B cell (primary cell): Measurements from ENCODE around the gene SPRED2. TPM values are rescaled to one million over a fixed set of nuclear protein-coding genes. Genes with fewer than 3 reads are reported as not detected.

Source experiments
- ATAC-seq: fragments of 200-7000 bp; cut with Tn5 transposase; one replicate; pipeline ENCODE4 v1.10.0; 2021; ENCODE audit warnings: low read depth, mild to moderate bottlenecking, moderate number of reproducible peaks, moderate library complexity
- CTCF ChIA-PET: fragments of 350-600 bp; sonication (Branson Sonifier 250); formaldehyde crosslinking; loops from one replicate; lab custom pipeline; 2021; ENCODE audit warnings: antibody characterized with exemption, inconsistent platforms; lab: Charles Lee
- POLR2A ChIA-PET: fragments of 350-600 bp; sonication (Branson Sonifier 250); formaldehyde crosslinking; loops from one replicate; lab custom pipeline; 2021; ENCODE audit warnings: antibody characterized with exemption; lab: Charles Lee
- DNase-seq: peaks from one replicate; pipeline ENCODE4 v3.0.0; 2013
- H2AFZ ChIP-seq: 2 replicates; pipeline ENCODE4 v1.6.1; 2012; ENCODE audit warnings: mild to moderate bottlenecking, low read depth, low read length; ENCODE audit not compliant: insufficient read depth, poor library complexity, severe bottlenecking
- H3K27ac ChIP-seq, 2 donors: 1 replicate in 1 of 2; 2 replicates in 1 of 2; pipeline ENCODE4 v1.5.1; 2012 to 2013; ENCODE audit warnings: low read length in 2 of 2, mild to moderate bottlenecking in 2 of 2, moderate library complexity in 1 of 2
- H3K27me3 ChIP-seq, 4 experiments: fragments of 200-600 bp in 1 of 4; sonication (generic) in 1 of 4; replicated peaks in 1 of 4; 1 replicate in 2 of 4; 2 replicates in 2 of 4; pipeline versions ENCODE4 v1.6.1 to v1.7.0; 2013 to 2016; ENCODE audit warnings: low read length in 3 of 4, mild to moderate bottlenecking in 2 of 4, mixed read lengths in 1 of 4, moderate library complexity in 1 of 4; ENCODE audit not compliant: insufficient read depth in 4 of 4, control insufficient read depth in 3 of 4; ENCODE audit errors: control extremely low read depth in 1 of 4
- H3K36me3 ChIP-seq, 2 experiments: replicated peaks in 1 of 2; 1 replicate in 1 of 2; 2 replicates in 1 of 2; pipeline versions ENCODE4 v1.6.1 to v1.7.1; 2013; ENCODE audit warnings: low read length in 1 of 2; ENCODE audit not compliant: insufficient read depth in 2 of 2, control insufficient read depth in 1 of 2; ENCODE audit errors: control extremely low read depth in 1 of 2, extremely low read depth in 1 of 2
- H3K4me1 ChIP-seq, 2 donors: fragments of 200-600 bp in 1 of 2; sonication (generic) in 1 of 2; 1 replicate in 1 of 2; 2 replicates in 1 of 2; pipeline versions ENCODE4 v1.5.1 to v1.6.1; 2013 to 2017; ENCODE audit warnings: low read length in 2 of 2; ENCODE audit not compliant: control insufficient read depth in 2 of 2, insufficient read depth in 2 of 2
- H3K4me2 ChIP-seq: replicated peaks from 2 replicates; pipeline ENCODE3; 2012; ENCODE audit warnings: mild to moderate bottlenecking, low read depth, low read length; ENCODE audit not compliant: poor library complexity, severe bottlenecking
- H3K4me3 ChIP-seq, 5 experiments: fragments of 200-600 bp in 1 of 5; sonication (generic) in 1 of 5; 1 replicate in 3 of 5; 2 replicates in 2 of 5; pipeline versions ENCODE4 v1.5.1 to v1.7.0; 2011 to 2016; ENCODE audit warnings: low read length in 4 of 5, mild to moderate bottlenecking in 4 of 5, low read depth in 2 of 5, control low read depth in 1 of 5, moderate library complexity in 1 of 5; ENCODE audit not compliant: insufficient read depth in 1 of 5; ENCODE audit errors: control extremely low read depth in 1 of 5, extremely low read depth in 1 of 5
- H3K79me2 ChIP-seq: fragments of 200-600 bp; sonication (generic); one replicate; pipeline ENCODE4 v1.6.0; 2016; ENCODE audit warnings: low read length; ENCODE audit not compliant: control insufficient read depth, insufficient read depth
- H3K9ac ChIP-seq: fragments of 200-600 bp; sonication (generic); 2 replicates; pipeline ENCODE4 v1.6.1; 2017; ENCODE audit warnings: mild to moderate bottlenecking, low read length, moderate library complexity
- H3K9me3 ChIP-seq, 3 donors: one replicate each; pipeline versions ENCODE4 v1.6.1 to v1.7.1; 2013; ENCODE audit warnings: low read length in 2 of 3; ENCODE audit not compliant: control insufficient read depth in 2 of 3, insufficient read depth in 1 of 3; ENCODE audit errors: control extremely low read depth in 1 of 3
- H4K20me1 ChIP-seq: 2 replicates; pipeline ENCODE4 v1.6.0; 2012; ENCODE audit warnings: mild to moderate bottlenecking, low read length; ENCODE audit not compliant: insufficient read depth, control insufficient read depth, poor library complexity, severe bottlenecking
- H3K27ac Mint-ChIP-seq: one replicate; pipeline ENCODE4 v1.8.0; 2021; ENCODE audit warnings: mixed read lengths
- H3K27me3 Mint-ChIP-seq: one replicate; pipeline ENCODE4 v1.8.0; 2021; ENCODE audit warnings: mixed read lengths
- H3K4me1 Mint-ChIP-seq: one replicate; pipeline ENCODE4 v1.8.0; 2021; ENCODE audit warnings: mixed read lengths
- H3K4me3 Mint-ChIP-seq: one replicate; pipeline ENCODE4 v1.8.0; 2021; ENCODE audit warnings: mixed read lengths
- H3K9me3 Mint-ChIP-seq: one replicate; pipeline ENCODE4 v1.8.0; 2022; ENCODE audit warnings: mixed read lengths; ENCODE audit not compliant: insufficient read depth
- EZH2 ChIP-seq: IDR thresholded peaks from 2 replicates; pipeline ENCODE4 v1.6.1; 2012; ENCODE audit warnings: borderline replicate concordance, low read depth, mild to moderate bottlenecking, moderate library complexity, low read length; ENCODE audit not compliant: insufficient read depth, poor library complexity, severe bottlenecking
- WGBS: methylation state at CpG from one replicate; pipeline ENCODE4 v1.1.5; 2013; ENCODE audit warnings: missing lambda C conversion rate; ENCODE audit not compliant: insufficient coverage; 5-methylcytosine and 5-hydroxymethylcytosine counted together
- intact Hi-C: fragments of 100-400 bp; cut with micrococcal nuclease; formaldehyde crosslinking; loops from one replicate; pipeline ENCODE4 v1.10.0; 2022
- polyA plus RNA-seq: library from polyadenylated mRNA; depleted of rRNA; stranded (reverse); fragments of >200 nt; gene quantifications from 2 replicates; pipeline ENCODE4 v1.2.3, GENCODE V29; 2012
- total RNA-seq, 2 donors: library from RNA; stranded (reverse); fragments of 120-200 nt in 1 of 2; gene quantifications; 1 replicate in 1 of 2; 2 replicates in 1 of 2; pipeline versions ENCODE4 v1.2.3 to v1.2.4, GENCODE V29; 2013 to 2022
- TF ChIP-seq, protein P1 (sequence below): fragments of 200-600 bp; IDR thresholded peaks from one replicate; pipeline ENCODE4 v1.8.0; 2022; ENCODE audit warnings: antibody characterized with exemption, mild to moderate bottlenecking

The SPRED2 gene
- total and polyA plus RNA-seq, 2 donors (not counting 1 experiment from before 2014, with no cell fraction given), result 0.40 to 1.3 TPM

DNA sequence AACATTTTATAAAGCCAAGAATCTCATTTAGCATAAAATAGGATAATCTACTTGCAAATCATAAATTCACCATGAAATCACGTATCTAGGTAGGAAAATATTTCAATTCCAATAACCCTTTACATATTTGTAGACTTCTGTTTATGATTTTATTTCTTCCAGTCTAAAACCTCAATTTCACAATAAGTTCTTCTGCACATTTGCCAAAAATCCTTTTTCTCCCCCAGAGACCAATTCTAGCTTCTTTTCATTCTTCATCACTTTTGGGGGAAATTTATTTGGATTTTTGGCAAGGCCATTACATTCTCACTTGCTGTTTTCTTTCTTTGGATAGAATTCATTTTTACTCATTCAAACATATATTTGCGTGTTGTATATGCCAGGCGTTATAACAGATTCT lies 86.8 kb downstream of the SPRED2 start:
- no peak overlapping the region for H3K9ac ChIP-seq
- TF ChIP-seq EZH2, result no peak
- TF ChIP-seq, protein P1, sequence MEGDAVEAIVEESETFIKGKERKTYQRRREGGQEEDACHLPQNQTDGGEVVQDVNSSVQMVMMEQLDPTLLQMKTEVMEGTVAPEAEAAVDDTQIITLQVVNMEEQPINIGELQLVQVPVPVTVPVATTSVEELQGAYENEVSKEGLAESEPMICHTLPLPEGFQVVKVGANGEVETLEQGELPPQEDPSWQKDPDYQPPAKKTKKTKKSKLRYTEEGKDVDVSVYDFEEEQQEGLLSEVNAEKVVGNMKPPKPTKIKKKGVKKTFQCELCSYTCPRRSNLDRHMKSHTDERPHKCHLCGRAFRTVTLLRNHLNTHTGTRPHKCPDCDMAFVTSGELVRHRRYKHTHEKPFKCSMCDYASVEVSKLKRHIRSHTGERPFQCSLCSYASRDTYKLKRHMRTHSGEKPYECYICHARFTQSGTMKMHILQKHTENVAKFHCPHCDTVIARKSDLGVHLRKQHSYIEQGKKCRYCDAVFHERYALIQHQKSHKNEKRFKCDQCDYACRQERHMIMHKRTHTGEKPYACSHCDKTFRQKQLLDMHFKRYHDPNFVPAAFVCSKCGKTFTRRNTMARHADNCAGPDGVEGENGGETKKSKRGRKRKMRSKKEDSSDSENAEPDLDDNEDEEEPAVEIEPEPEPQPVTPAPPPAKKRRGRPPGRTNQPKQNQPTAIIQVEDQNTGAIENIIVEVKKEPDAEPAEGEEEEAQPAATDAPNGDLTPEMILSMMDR, result no peak
- Mint-ChIP-seq H3K4me1 (no peaks in the 10 kb centered on the region), H3K27me3 (peaks cover 22% of the 10 kb centered on the region), H3K4me3 (no peak overlapping the region), H3K9me3 (no peaks in the 10 kb centered on the region), H3K27ac (no peak overlapping the region)
- no peaks in the 10 kb centered on the region for H3K4me1 ChIP-seq
- no peaks in the 10 kb centered on the region for H3K79me2 ChIP-seq
- H3K9me3 ChIP-seq, result no peaks in the 10 kb centered on the region
- DNase-seq (no peak), ATAC-seq (no peak)
- H2AFZ ChIP-seq, result no peak overlapping the region
- intact Hi-C loops, result no loop called here
- no peak overlapping the region for H3K4me2 ChIP-seq
- no peak overlapping the region for H3K4me3 ChIP-seq
- H3K36me3 ChIP-seq, result no peaks in the 10 kb centered on the region
- ChIA-PET CTCF (no interaction called here), POLR2A (no interaction called here)
- H3K27me3 ChIP-seq, result peaks cover 0 to 5% (median 0%) of the 10 kb centered on the region in 4 experiments
- H3K27ac ChIP-seq, result no peak overlapping the region
- WGBS, result 92% methylated on average over 2 of the region's 3 CpGs
- no peaks in the 10 kb centered on the region for H4K20me1 ChIP-seq

DNA sequence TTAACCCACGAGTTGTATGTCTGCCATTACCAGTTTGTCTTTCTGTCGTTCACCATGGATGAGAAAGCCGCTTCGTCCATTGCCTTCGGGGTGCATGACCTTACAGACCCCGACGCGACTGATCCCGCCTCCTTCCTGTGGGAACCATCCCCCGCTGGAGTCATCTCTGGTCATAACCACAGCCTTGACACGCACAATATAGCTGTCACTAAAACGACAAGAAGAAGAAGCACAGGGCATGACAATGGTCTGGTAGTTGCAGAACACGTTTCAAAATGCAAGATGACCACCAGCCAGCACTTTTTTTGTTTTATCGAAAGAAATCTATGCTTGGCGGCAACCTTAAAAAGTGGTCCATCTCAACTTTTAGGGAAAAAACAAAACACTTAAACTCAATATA lies 87.7 kb downstream of the SPRED2 start:
- no peaks in the 10 kb centered on the region for H3K9me3 ChIP-seq
- peaks cover 0 to 5% (median 0%) of the 10 kb centered on the region in 4 experiments for H3K27me3 ChIP-seq
- Mint-ChIP-seq H3K4me3 (no peak overlapping the region), H3K4me1 (no peaks in the 10 kb centered on the region), H3K9me3 (no peaks in the 10 kb centered on the region), H3K27me3 (peaks cover 22% of the 10 kb centered on the region), H3K27ac (no peak overlapping the region)
- H3K4me2 ChIP-seq, result no peak overlapping the region
- ChIA-PET POLR2A (no interaction called here), CTCF (no interaction called here)
- 82% methylated on average over 13 of the region's 15 CpGs for WGBS
- no peaks in the 10 kb centered on the region for H4K20me1 ChIP-seq
- no peak overlapping the region for H2AFZ ChIP-seq
- intact Hi-C loops, result loop anchor here (1.0 kb wide), 1 partner anchor 44 kb away; no protein-coding TSS in a partner anchor
- H3K36me3 ChIP-seq, result no peaks in the 10 kb centered on the region
- ATAC-seq, result no peak
- no peaks in the 10 kb centered on the region for H3K4me1 ChIP-seq
- no peaks in the 10 kb centered on the region for H3K79me2 ChIP-seq
- no peak overlapping the region for H3K27ac ChIP-seq
- H3K9ac ChIP-seq, result no peak overlapping the region
- TF ChIP-seq EZH2, result no peak
- TF ChIP-seq, protein P1, result no peak
- H3K4me3 ChIP-seq, result no peak overlapping the region
- no peak for DNase-seq
